BE2C (cell line): ENCODE measurements around the gene PRKAR1B.

Source experiments
- DNase-seq: peaks from one replicate; pipeline ENCODE4 v3.0.0-alpha.2; 2020
- H3K27me3 ChIP-seq: fragments of 250-450 bp; sonication (Bioruptor Pico); 2 replicates; pipeline ENCODE4 v1.5.1; 2020; ENCODE audit warnings: mild to moderate bottlenecking
- H3K36me3 ChIP-seq: fragments of 250-450 bp; sonication (Bioruptor Pico); 2 replicates; pipeline ENCODE4 v1.5.1; 2020; ENCODE audit warnings: mild to moderate bottlenecking
- H3K4me1 ChIP-seq: fragments of 250-450 bp; sonication (Bioruptor Pico); 2 replicates; pipeline ENCODE4 v1.5.1; 2020
- H3K4me3 ChIP-seq: 2 replicates; pipeline ENCODE4 v1.5.1; 2011; ENCODE audit warnings: low read depth, low read length
- H3K9me3 ChIP-seq: fragments of 250-450 bp; sonication (Bioruptor Pico); 2 replicates; pipeline ENCODE4 v1.5.1; 2020
- CTCF ChIP-seq: IDR thresholded peaks from 2 replicates; pipeline ENCODE4 v1.5.1; 2012; ENCODE audit warnings: mild to moderate bottlenecking, low read depth, low read length

PRKAR1B gene

GRCh38 chr7:646951-647350, 80.1 kb downstream of the PRKAR1B start:
- Histone ChIP-seq H3K4me3 (no peak overlapping the region), H3K27me3 (no peaks in the 10 kb centered on the region), H3K9me3 (no peaks in the 10 kb centered on the region; the same call in 1 of the 2 replicates), H3K36me3 (no peaks in the 10 kb centered on the region), H3K4me1 (no peaks in the 10 kb centered on the region)
- TF ChIP-seq CTCF = no peak
- DNase-seq = no peak

- no peak for TF ChIP-seq CTCF
- H3K4me3 ChIP-seq = no peak overlapping the region
- H3K4me1 ChIP-seq = no peaks in the 10 kb centered on the region
- no peaks in the 10 kb centered on the region; the same call in 1 of the 2 replicates for H3K9me3 ChIP-seq
- no peak for DNase-seq
- no peaks in the 10 kb centered on the region for H3K27me3 ChIP-seq
- H3K36me3 ChIP-seq = no peaks in the 10 kb centered on the region
These were observed 80.6 kb downstream of the PRKAR1B start for GRCh38 chr7:646487-646886.

- no peak overlapping the region for H3K4me3 ChIP-seq
- H3K4me1 ChIP-seq = no peaks in the 10 kb centered on the region
- H3K9me3 ChIP-seq = no peaks in the 10 kb centered on the region; the same call in 1 of the 2 replicates
- TF ChIP-seq CTCF = no peak
- no peaks in the 10 kb centered on the region for H3K27me3 ChIP-seq
- DNase-seq = no peak
- H3K36me3 ChIP-seq = no peaks in the 10 kb centered on the region
These were observed 81.5 kb downstream of the PRKAR1B start for GRCh38 chr7:645606-646005.

GRCh38 chr7:644381-645305, 82.4 kb downstream of the PRKAR1B start:
- Histone ChIP-seq H3K4me1 (no peaks in the 10 kb centered on the region), H3K9me3 (no peaks in the 10 kb centered on the region; the same call in 1 of the 2 replicates), H3K27me3 (no peaks in the 10 kb centered on the region), H3K4me3 (no peak overlapping the region), H3K36me3 (no peaks in the 10 kb centered on the region)
- DNase-seq = no peak
- TF ChIP-seq CTCF = no peak

- H3K9me3 ChIP-seq = no peaks in the 10 kb centered on the region; the same call in 1 of the 2 replicates
- H3K4me3 ChIP-seq = no peak overlapping the region
- DNase-seq = no peak
- H3K4me1 ChIP-seq = no peaks in the 10 kb centered on the region
- H3K36me3 ChIP-seq = no peaks in the 10 kb centered on the region
- H3K27me3 ChIP-seq = no peaks in the 10 kb centered on the region
- TF ChIP-seq CTCF = no peak
These were observed 85.1 kb downstream of the PRKAR1B start for GRCh38 chr7:641966-642365.

GRCh38 chr7:641269-641671, 85.8 kb downstream of the PRKAR1B start:
- no peaks in the 10 kb centered on the region for H3K27me3 ChIP-seq
- no peaks in the 10 kb centered on the region; the same call in 1 of the 2 replicates for H3K9me3 ChIP-seq
- H3K36me3 ChIP-seq = no peaks in the 10 kb centered on the region
- no peak for TF ChIP-seq CTCF
- no peak overlapping the region for H3K4me3 ChIP-seq
- no peaks in the 10 kb centered on the region for H3K4me1 ChIP-seq
- DNase-seq = no peak
